Parathyroid adenoma (tissue), 2 donors: ENCODE data around the gene INO80.

ENCODE experiments used
- H2AFZ ChIP-seq: fragments of 300-600 bp; sonication (generic); one replicate; pipeline ENCODE4 v1.7.0; 2017; ENCODE audit warnings: antibody characterized with exemption, mild to moderate bottlenecking
- H3K27ac ChIP-seq: fragments of 300-600 bp; sonication (generic); one replicate; pipeline ENCODE4 v1.7.0; 2017
- H3K27me3 ChIP-seq: fragments of 300-600 bp; sonication (generic); one replicate; pipeline ENCODE4 v1.7.0; 2017; ENCODE audit warnings: low read length; ENCODE audit not compliant: control insufficient read depth, insufficient read depth
- H3K36me3 ChIP-seq: fragments of 300-600 bp; sonication (generic); one replicate; pipeline ENCODE4 v1.7.0; 2017; ENCODE audit warnings: low read length; ENCODE audit not compliant: control insufficient read depth, insufficient read depth
- H3K4me1 ChIP-seq: fragments of 300-600 bp; sonication (generic); one replicate; pipeline ENCODE4 v1.7.0; 2017; ENCODE audit warnings: control low read depth
- H3K4me2 ChIP-seq: fragments of 300-600 bp; sonication (generic); one replicate; pipeline ENCODE4 v1.7.0; 2017; ENCODE audit warnings: low read length
- H3K4me3 ChIP-seq: fragments of 300-600 bp; sonication (generic); one replicate; pipeline ENCODE4 v1.7.0; 2017; ENCODE audit warnings: low read depth, low read length
- H3K79me2 ChIP-seq: fragments of 300-600 bp; sonication (generic); one replicate; pipeline ENCODE4 v1.7.0; 2017; ENCODE audit warnings: control low read depth
- H3K9ac ChIP-seq: fragments of 300-600 bp; sonication (generic); one replicate; pipeline ENCODE4 v1.7.0; 2017; ENCODE audit warnings: mild to moderate bottlenecking
- H3K9me3 ChIP-seq: fragments of 300-600 bp; sonication (generic); one replicate; pipeline ENCODE4 v1.7.0; 2017; ENCODE audit warnings: low read length; ENCODE audit not compliant: control insufficient read depth
- CTCF ChIP-seq: fragments of 300-600 bp; sonication (generic); IDR thresholded peaks from one replicate; pipeline ENCODE4 v1.7.0; 2017; ENCODE audit warnings: antibody characterized with exemption, mild to moderate bottlenecking
- donor health status: primary hyperparathyroidism.

The INO80 gene

GRCh38 chr15:40938536-40938870, 177.6 kb downstream of the INO80 start:
- no peaks in the 10 kb centered on the region for H3K79me2 ChIP-seq
- peak overlapping the region; percentile 56 for H2AFZ ChIP-seq
- no peaks in the 10 kb centered on the region for H3K36me3 ChIP-seq
- no peaks in the 10 kb centered on the region for H3K27me3 ChIP-seq
- no peak overlapping the region for H3K27ac ChIP-seq
- no peak for TF ChIP-seq CTCF
- no peaks in the 10 kb centered on the region for H3K9me3 ChIP-seq
- H3K4me1 ChIP-seq = peaks cover 2% of the 10 kb centered on the region
- H3K9ac ChIP-seq = no peak overlapping the region
- H3K4me3 ChIP-seq = no peak overlapping the region
- H3K4me2 ChIP-seq = no peak overlapping the region

- no peak overlapping the region for H3K27ac ChIP-seq
- no peak overlapping the region for H3K9ac ChIP-seq
- no peak overlapping the region for H3K4me3 ChIP-seq
- peak overlapping the region; percentile 17 for H3K4me2 ChIP-seq
- no peaks in the 10 kb centered on the region for H3K9me3 ChIP-seq
- peak; percentile 59 for TF ChIP-seq CTCF
- peaks cover 2% of the 10 kb centered on the region for H3K4me1 ChIP-seq
- H3K27me3 ChIP-seq = no peaks in the 10 kb centered on the region
- no peaks in the 10 kb centered on the region for H3K36me3 ChIP-seq
- no peaks in the 10 kb centered on the region for H3K79me2 ChIP-seq
- peak overlapping the region; percentile 56 for H2AFZ ChIP-seq
These were observed 178.1 kb downstream of the INO80 start for GRCh38 chr15:40937762-40938535.

- TF ChIP-seq CTCF = no peak
- Histone ChIP-seq H3K4me2 (no peak overlapping the region), H3K27ac (no peak overlapping the region), H2AFZ (no peak overlapping the region), H3K9me3 (no peaks in the 10 kb centered on the region), H3K36me3 (no peaks in the 10 kb centered on the region), H3K4me1 (peaks cover 2% of the 10 kb centered on the region), H3K9ac (no peak overlapping the region), H3K79me2 (no peaks in the 10 kb centered on the region), H3K27me3 (no peaks in the 10 kb centered on the region), H3K4me3 (no peak overlapping the region)
These were observed 179.1 kb downstream of the INO80 start for GRCh38 chr15:40936709-40937666.

GRCh38 chr15:40936234-40936708, 179.8 kb downstream of the INO80 start:
- Histone ChIP-seq H3K9me3 (no peaks in the 10 kb centered on the region), H3K4me1 (peaks cover 2% of the 10 kb centered on the region), H3K9ac (no peak overlapping the region), H3K27ac (no peak overlapping the region), H3K79me2 (no peaks in the 10 kb centered on the region), H3K27me3 (no peaks in the 10 kb centered on the region), H3K4me2 (no peak overlapping the region), H3K4me3 (no peak overlapping the region), H2AFZ (no peak overlapping the region), H3K36me3 (no peaks in the 10 kb centered on the region)
- no peak for TF ChIP-seq CTCF
